ENCODE results near the gene ZMIZ1.

The ZMIZ1 gene

GRCh38 chr10:79089632-79090031, 20.9 kb downstream of the ZMIZ1 start:
- H3K23ac ChIP-seq (ENCODE audit: low read length in 2 of 2), result no peak overlapping the region
- no peak overlapping the region for H4K91ac ChIP-seq (ENCODE audit: low read length)
- H2AK5ac ChIP-seq (ENCODE audit: low read length, severe bottlenecking), result no peak overlapping the region
- no peak overlapping the region for H2BK120ac ChIP-seq (ENCODE audit: low read depth, low read length)
- DNase-seq, result no peak
- H2AFZ ChIP-seq (ENCODE audit: low read depth, low read length), result no peak overlapping the region
- H3K36me3 ChIP-seq (ENCODE audit: control insufficient read depth in 1 of 2, insufficient read depth in 2 of 2, low read depth in 1 of 2, low read length in 2 of 2), result peaks cover 13 to 49% of the 10 kb centered on the region in 2 experiments
- no peak overlapping the region for H4K8ac ChIP-seq (ENCODE audit: low read length)
- no peak overlapping the region for H2BK15ac ChIP-seq (ENCODE audit: low read depth, poor library complexity, severe bottlenecking)
- no peak overlapping the region for H3K9ac ChIP-seq (ENCODE audit: low read length)
- WGBS, result 94% methylated on average over 8 of the region's 8 CpGs
- H2BK5ac ChIP-seq (ENCODE audit: low read depth, low read length, poor library complexity, severe bottlenecking), result no peak overlapping the region
- H2BK12ac ChIP-seq (ENCODE audit: low read length in 2 of 2), result no peak overlapping the region
- no peak overlapping the region for H3K4ac ChIP-seq (ENCODE audit: low read depth in 1 of 2, low read length in 2 of 2)
- H3K18ac ChIP-seq (ENCODE audit: low read depth in 1 of 2, low read length in 2 of 2), result no peak overlapping the region
- H3K14ac ChIP-seq (ENCODE audit: low read length in 2 of 2), result no peak overlapping the region
- H3K79me1 ChIP-seq (replicated peaks; ENCODE audit: low read length, poor library complexity, severe bottlenecking), result no peaks in the 10 kb centered on the region
- no peaks in the 10 kb centered on the region for H3K27me3 ChIP-seq (ENCODE audit: control insufficient read depth in 1 of 2, insufficient read depth in 1 of 2, low read length in 2 of 2)
- H3K4me1 ChIP-seq (ENCODE audit: control insufficient read depth, insufficient read depth, low read depth, low read length), result peaks cover 70% of the 10 kb centered on the region
- H3K4me2 ChIP-seq (ENCODE audit: low read length, poor library complexity, severe bottlenecking), result no peak overlapping the region
- no peak overlapping the region for H3K4me3 ChIP-seq (ENCODE audit: insufficient read depth in 1 of 2, low read depth in 1 of 2, low read length in 2 of 2)
- no peak overlapping the region for H3K27ac ChIP-seq (ENCODE audit: low read length, poor library complexity, severe bottlenecking)
- H3K9me3 ChIP-seq (ENCODE audit: control insufficient read depth, low read length), result no peaks in the 10 kb centered on the region

GRCh38 chr10:79090134-79090803, 21.5 kb downstream of the ZMIZ1 start:
- Histone ChIP-seq H4K91ac (ENCODE audit: low read length) (no peak overlapping the region), H3K4me3 (ENCODE audit: insufficient read depth in 1 of 2, low read depth in 1 of 2, low read length in 2 of 2) (peak overlapping the region in 1 of 2 experiments; percentile 10), H3K14ac (ENCODE audit: low read length in 2 of 2) (peak overlapping the region in 1 of 2 experiments; percentile 66), H3K4me2 (ENCODE audit: low read length, poor library complexity, severe bottlenecking) (no peak overlapping the region), H3K27ac (ENCODE audit: low read length, poor library complexity, severe bottlenecking) (no peak overlapping the region), H3K18ac (ENCODE audit: low read depth in 1 of 2, low read length in 2 of 2) (no peak overlapping the region), H2AFZ (ENCODE audit: low read depth, low read length) (no peak overlapping the region), H3K9me3 (ENCODE audit: control insufficient read depth, low read length) (no peaks in the 10 kb centered on the region), H3K9ac (ENCODE audit: low read length) (no peak overlapping the region), H3K79me1 (replicated peaks; ENCODE audit: low read length, poor library complexity, severe bottlenecking) (no peaks in the 10 kb centered on the region), H2BK12ac (ENCODE audit: low read length in 2 of 2) (peak overlapping the region in 1 of 2 experiments; percentile 6), H2BK5ac (ENCODE audit: low read depth, low read length, poor library complexity, severe bottlenecking) (no peak overlapping the region), H2BK120ac (ENCODE audit: low read depth, low read length) (no peak overlapping the region), H3K23ac (ENCODE audit: low read length in 2 of 2) (peak overlapping the region in 1 of 2 experiments; percentile 51), H3K27me3 (ENCODE audit: control insufficient read depth in 1 of 2, insufficient read depth in 1 of 2, low read length in 2 of 2) (no peaks in the 10 kb centered on the region), H3K4me1 (ENCODE audit: control insufficient read depth, insufficient read depth, low read depth, low read length) (peaks cover 67% of the 10 kb centered on the region), H2BK15ac (ENCODE audit: low read depth, poor library complexity, severe bottlenecking) (no peak overlapping the region), H3K4ac (ENCODE audit: low read depth in 1 of 2, low read length in 2 of 2) (peak overlapping the region in 1 of 2 experiments; percentile 64), H2AK5ac (ENCODE audit: low read length, severe bottlenecking) (no peak overlapping the region), H3K36me3 (ENCODE audit: control insufficient read depth in 1 of 2, insufficient read depth in 2 of 2, low read depth in 1 of 2, low read length in 2 of 2) (peaks cover 13 to 46% of the 10 kb centered on the region in 2 experiments), H4K8ac (ENCODE audit: low read length) (no peak overlapping the region)
- DNase-seq, result no peak
- 61% methylated on average over 6 of the region's 6 CpGs for WGBS

- Histone ChIP-seq H3K27ac (ENCODE audit: low read length, poor library complexity, severe bottlenecking) (no peak overlapping the region), H4K8ac (ENCODE audit: low read length) (no peak overlapping the region), H2BK120ac (ENCODE audit: low read depth, low read length) (no peak overlapping the region), H4K91ac (ENCODE audit: low read length) (no peak overlapping the region), H3K4me3 (ENCODE audit: insufficient read depth in 1 of 2, low read depth in 1 of 2, low read length in 2 of 2) (no peak overlapping the region), H3K79me1 (replicated peaks; ENCODE audit: low read length, poor library complexity, severe bottlenecking) (no peaks in the 10 kb centered on the region), H3K4me2 (ENCODE audit: low read length, poor library complexity, severe bottlenecking) (no peak overlapping the region), H2AK5ac (ENCODE audit: low read length, severe bottlenecking) (no peak overlapping the region), H2AFZ (ENCODE audit: low read depth, low read length) (no peak overlapping the region), H3K9ac (ENCODE audit: low read length) (no peak overlapping the region), H3K4ac (ENCODE audit: low read depth in 1 of 2, low read length in 2 of 2) (no peak overlapping the region), H3K14ac (ENCODE audit: low read length in 2 of 2) (no peak overlapping the region), H3K18ac (ENCODE audit: low read depth in 1 of 2, low read length in 2 of 2) (peak overlapping the region in 1 of 2 experiments; percentile 54), H3K4me1 (ENCODE audit: control insufficient read depth, insufficient read depth, low read depth, low read length) (peaks cover 64% of the 10 kb centered on the region), H2BK5ac (ENCODE audit: low read depth, low read length, poor library complexity, severe bottlenecking) (no peak overlapping the region), H3K27me3 (ENCODE audit: control insufficient read depth in 1 of 2, insufficient read depth in 1 of 2, low read length in 2 of 2) (no peaks in the 10 kb centered on the region), H3K36me3 (ENCODE audit: control insufficient read depth in 1 of 2, insufficient read depth in 2 of 2, low read depth in 1 of 2, low read length in 2 of 2) (peaks cover 16 to 48% of the 10 kb centered on the region in 2 experiments), H3K23ac (ENCODE audit: low read length in 2 of 2) (no peak overlapping the region), H2BK15ac (ENCODE audit: low read depth, poor library complexity, severe bottlenecking) (peak overlapping the region; percentile 7), H3K9me3 (ENCODE audit: control insufficient read depth, low read length) (no peaks in the 10 kb centered on the region), H2BK12ac (ENCODE audit: low read length in 2 of 2) (no peak overlapping the region)
- no peak for DNase-seq
- 92% methylated on average over 10 of the region's 10 CpGs for WGBS
Measured at GRCh38 chr10:79092292-79092896, 23.6 kb downstream of the ZMIZ1 start.

GRCh38 chr10:79093658-79094411, 25.1 kb downstream of the ZMIZ1 start:
- H3K27me3 ChIP-seq (ENCODE audit: control insufficient read depth in 1 of 2, insufficient read depth in 1 of 2, low read length in 2 of 2), result no peaks in the 10 kb centered on the region
- peak overlapping the region; percentile 45 to 79 for H2BK12ac ChIP-seq (ENCODE audit: low read length in 2 of 2)
- H3K4me2 ChIP-seq (ENCODE audit: low read length, poor library complexity, severe bottlenecking), result no peak overlapping the region
- H3K27ac ChIP-seq (ENCODE audit: low read length, poor library complexity, severe bottlenecking), result no peak overlapping the region
- H3K9me3 ChIP-seq (ENCODE audit: control insufficient read depth, low read length), result no peaks in the 10 kb centered on the region
- H2AFZ ChIP-seq (ENCODE audit: low read depth, low read length), result no peak overlapping the region
- H3K79me1 ChIP-seq (replicated peaks; ENCODE audit: low read length, poor library complexity, severe bottlenecking), result no peaks in the 10 kb centered on the region
- peak overlapping the region; percentile 0 for H2BK15ac ChIP-seq (ENCODE audit: low read depth, poor library complexity, severe bottlenecking)
- H3K4me1 ChIP-seq (ENCODE audit: control insufficient read depth, insufficient read depth, low read depth, low read length), result peaks cover 62% of the 10 kb centered on the region
- WGBS, result 42% methylated on average over 23 of the region's 24 CpGs
- H2BK120ac ChIP-seq (ENCODE audit: low read depth, low read length), result no peak overlapping the region
- peaks cover 23 to 38% of the 10 kb centered on the region in 2 experiments for H3K36me3 ChIP-seq (ENCODE audit: control insufficient read depth in 1 of 2, insufficient read depth in 2 of 2, low read depth in 1 of 2, low read length in 2 of 2)
- peak overlapping the region; percentile 0 for H4K8ac ChIP-seq (ENCODE audit: low read length)
- peak overlapping the region; percentile 31 to 94 for H3K18ac ChIP-seq (ENCODE audit: low read depth in 1 of 2, low read length in 2 of 2)
- H4K91ac ChIP-seq (ENCODE audit: low read length), result no peak overlapping the region
- H2BK5ac ChIP-seq (ENCODE audit: low read depth, low read length, poor library complexity, severe bottlenecking), result no peak overlapping the region
- peak overlapping the region; percentile 34 for H3K9ac ChIP-seq (ENCODE audit: low read length)
- no peak overlapping the region for H2AK5ac ChIP-seq (ENCODE audit: low read length, severe bottlenecking)
- peak; percentile 94 for DNase-seq
- H3K4ac ChIP-seq (ENCODE audit: low read depth in 1 of 2, low read length in 2 of 2), result peak overlapping the region in 1 of 2 experiments; percentile 54
- H3K14ac ChIP-seq (ENCODE audit: low read length in 2 of 2), result peak overlapping the region in 1 of 2 experiments; percentile 61
- no peak overlapping the region for H3K4me3 ChIP-seq (ENCODE audit: insufficient read depth in 1 of 2, low read depth in 1 of 2, low read length in 2 of 2)
- H3K23ac ChIP-seq (ENCODE audit: low read length in 2 of 2), result peak overlapping the region in 1 of 2 experiments; percentile 85

All from mesenchymal stem cell (in vitro differentiated cells and primary cell).